ENCODE measurements around the gene SBF1.
A peak's percentile ranks its signal among the peaks of the same experiment; 100 is the strongest.

SBF1 gene

GRCh38 chr22:50500452-50500851 lies 25.6 kb upstream of the SBF1 start:
- Histone ChIP-seq H3K4me3 (IDR thresholded peaks at IDR 0.05; ENCODE audit: insufficient read depth, low read depth, low read length) (no peak overlapping the region), H3K36me3 (ENCODE audit: insufficient read depth) (no peaks in the 10 kb centered on the region)
- TF ChIP-seq CTCF (conservative IDR thresholded peaks at IDR 0.05; ENCODE audit: low read depth, low read length), result no peak

GRCh38 chr22:50498322-50498890 lies 23.6 kb upstream of the SBF1 start:
- H3K27me3 ChIP-seq (ENCODE audit: insufficient read depth, low read depth), result no peaks in the 10 kb centered on the region
- no peak overlapping the region for H3K4me2 ChIP-seq
- H2AFZ ChIP-seq (ENCODE audit: low read depth), result no peak overlapping the region
- H3K4me3 ChIP-seq (IDR thresholded peaks at IDR 0.05; ENCODE audit: insufficient read depth, low read depth, low read length), result no peak overlapping the region
- no peak overlapping the region for H3K27ac ChIP-seq
- no peaks in the 10 kb centered on the region for H4K20me1 ChIP-seq (ENCODE audit: insufficient read depth)
- no peaks in the 10 kb centered on the region for H3K4me1 ChIP-seq (ENCODE audit: low read depth, poor library complexity, severe bottlenecking)
- no peak overlapping the region for H3K9ac ChIP-seq
- H3K36me3 ChIP-seq (ENCODE audit: insufficient read depth), result no peaks in the 10 kb centered on the region
- H3K79me2 ChIP-seq (ENCODE audit: insufficient read depth, low read depth), result no peaks in the 10 kb centered on the region
- peak; percentile 63 for TF ChIP-seq CTCF (conservative IDR thresholded peaks at IDR 0.05; ENCODE audit: low read depth, low read length)

More at GRCh38 chr22:50500452-50500851, 25.6 kb upstream of the SBF1 start:
- no peaks in the 10 kb centered on the region for H4K20me1 ChIP-seq (ENCODE audit: insufficient read depth)
- H2AFZ ChIP-seq (ENCODE audit: low read depth), result no peak overlapping the region
- no peaks in the 10 kb centered on the region for H3K27me3 ChIP-seq (ENCODE audit: insufficient read depth, low read depth)
- no peaks in the 10 kb centered on the region for H3K79me2 ChIP-seq (ENCODE audit: insufficient read depth, low read depth)
- H3K9ac ChIP-seq, result no peak overlapping the region
- H3K4me1 ChIP-seq (ENCODE audit: low read depth, poor library complexity, severe bottlenecking), result no peaks in the 10 kb centered on the region
- H3K4me2 ChIP-seq, result no peak overlapping the region
- H3K27ac ChIP-seq, result no peak overlapping the region

GRCh38 chr22:50497093-50497492 lies 22.3 kb upstream of the SBF1 start:
- Histone ChIP-seq H2AFZ (ENCODE audit: low read depth) (no peak overlapping the region), H3K4me3 (IDR thresholded peaks at IDR 0.05; ENCODE audit: insufficient read depth, low read depth, low read length) (no peak overlapping the region), H3K79me2 (ENCODE audit: insufficient read depth, low read depth) (no peaks in the 10 kb centered on the region), H3K36me3 (ENCODE audit: insufficient read depth) (no peaks in the 10 kb centered on the region), H3K4me1 (ENCODE audit: low read depth, poor library complexity, severe bottlenecking) (no peaks in the 10 kb centered on the region), H3K27me3 (ENCODE audit: insufficient read depth, low read depth) (no peaks in the 10 kb centered on the region), H3K4me2 (no peak overlapping the region), H3K27ac (no peak overlapping the region), H3K9ac (no peak overlapping the region), H4K20me1 (ENCODE audit: insufficient read depth) (no peaks in the 10 kb centered on the region)
- TF ChIP-seq CTCF (conservative IDR thresholded peaks at IDR 0.05; ENCODE audit: low read depth, low read length), result no peak

GRCh38 chr22:50490531-50491308 lies 15.9 kb upstream of the SBF1 start:
- H3K27ac ChIP-seq, result no peak overlapping the region
- H4K20me1 ChIP-seq (ENCODE audit: insufficient read depth), result no peaks in the 10 kb centered on the region
- H2AFZ ChIP-seq (ENCODE audit: low read depth), result no peak overlapping the region
- no peaks in the 10 kb centered on the region for H3K27me3 ChIP-seq (ENCODE audit: insufficient read depth, low read depth)
- no peak for TF ChIP-seq CTCF (conservative IDR thresholded peaks at IDR 0.05; ENCODE audit: low read depth, low read length)
- H3K9ac ChIP-seq, result no peak overlapping the region
- no peaks in the 10 kb centered on the region for H3K79me2 ChIP-seq (ENCODE audit: insufficient read depth, low read depth)
- H3K4me3 ChIP-seq (IDR thresholded peaks at IDR 0.05; ENCODE audit: insufficient read depth, low read depth, low read length), result no peak overlapping the region
- H3K4me2 ChIP-seq, result no peak overlapping the region
- H3K36me3 ChIP-seq (ENCODE audit: insufficient read depth), result no peaks in the 10 kb centered on the region
- no peaks in the 10 kb centered on the region for H3K4me1 ChIP-seq (ENCODE audit: low read depth, poor library complexity, severe bottlenecking)

Data from KMS-11 (cell line).